Stimulated activated CD8-positive, alpha-beta memory T cell treated with anti-CD3 and anti-CD28 coated beads, Interleukin-7, amount 100 ng/mL, for 1 hour (primary cell): Measurements from ENCODE around the gene WDR1.

Experiments used
- DNase-seq, 2 donors: peaks; one replicate each; pipeline ENCODE4 v3.0.0-alpha.2; 2020; ENCODE audit warnings: low read depth in 2 of 2

Gene WDR1

DNA sequence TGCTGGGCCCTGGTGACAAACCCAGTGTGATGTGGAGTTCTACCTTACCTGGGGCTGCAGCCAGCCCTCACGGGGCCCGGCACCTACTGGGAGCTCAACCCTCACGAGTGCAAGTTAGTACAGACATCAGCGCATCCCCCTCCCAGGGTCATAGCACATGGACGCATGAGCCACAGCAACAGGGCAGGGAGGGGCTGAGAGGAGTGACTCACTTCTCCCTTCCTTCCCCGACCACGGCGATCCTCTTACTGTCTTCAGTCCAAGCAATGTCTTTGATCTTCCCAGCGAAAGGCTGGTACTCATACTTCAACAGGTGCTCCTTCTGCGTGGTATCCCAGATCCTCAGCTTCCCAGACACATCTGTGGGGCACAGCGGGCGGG, 17.8 kb downstream of the WDR1 start:
- no peak for DNase-seq

GRCh38 chr4:10097906-10098779, 18.5 kb downstream of the WDR1 start:
- no peak for DNase-seq

DNA sequence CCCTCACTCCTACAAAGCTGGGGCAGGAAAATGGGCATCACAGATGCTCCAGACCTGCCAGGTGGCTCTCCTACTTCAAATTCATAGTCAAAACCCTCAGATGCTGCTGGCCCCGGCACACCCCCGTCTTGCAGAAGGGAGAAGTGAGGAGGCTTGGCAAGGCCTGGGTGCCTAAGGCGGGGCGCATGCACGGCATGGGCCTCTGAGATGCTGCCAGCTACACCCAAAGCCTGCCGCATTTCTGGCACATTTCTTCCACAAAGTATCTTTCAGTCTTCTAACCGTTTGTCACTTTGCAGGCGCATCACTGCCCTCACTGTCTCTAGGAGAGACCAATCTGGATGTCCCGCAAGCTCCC, 19.6 kb downstream of the WDR1 start:
- no peak for DNase-seq

- DNase-seq = peak; percentile 56 to 61
Measured at GRCh38 chr4:10096201-10096977, 20.2 kb downstream of the WDR1 start.

- no peak for DNase-seq
Measured at GRCh38 chr4:10095296-10095991, 21.2 kb downstream of the WDR1 start.

DNA sequence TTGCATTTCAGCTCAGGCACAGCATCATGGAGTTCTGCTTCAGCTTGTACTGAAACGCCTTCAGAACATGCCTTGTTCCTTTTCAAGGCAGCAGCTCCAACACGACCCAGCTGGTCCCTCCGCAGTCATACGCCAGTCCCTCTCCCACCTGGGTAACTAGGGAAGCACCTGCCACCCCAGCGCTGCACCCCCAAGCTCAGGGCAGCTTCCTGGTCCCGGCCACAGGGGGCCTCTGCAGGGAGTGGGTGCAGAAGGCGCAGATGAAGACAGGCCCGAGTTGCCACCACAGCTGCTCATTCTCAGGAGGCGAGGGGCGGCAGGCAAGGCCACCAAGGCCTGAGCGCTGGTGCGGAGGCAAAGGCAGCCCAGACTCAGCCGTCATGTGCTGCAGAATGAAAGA, 21.8 kb downstream of the WDR1 start:
- no peak for DNase-seq

DNA sequence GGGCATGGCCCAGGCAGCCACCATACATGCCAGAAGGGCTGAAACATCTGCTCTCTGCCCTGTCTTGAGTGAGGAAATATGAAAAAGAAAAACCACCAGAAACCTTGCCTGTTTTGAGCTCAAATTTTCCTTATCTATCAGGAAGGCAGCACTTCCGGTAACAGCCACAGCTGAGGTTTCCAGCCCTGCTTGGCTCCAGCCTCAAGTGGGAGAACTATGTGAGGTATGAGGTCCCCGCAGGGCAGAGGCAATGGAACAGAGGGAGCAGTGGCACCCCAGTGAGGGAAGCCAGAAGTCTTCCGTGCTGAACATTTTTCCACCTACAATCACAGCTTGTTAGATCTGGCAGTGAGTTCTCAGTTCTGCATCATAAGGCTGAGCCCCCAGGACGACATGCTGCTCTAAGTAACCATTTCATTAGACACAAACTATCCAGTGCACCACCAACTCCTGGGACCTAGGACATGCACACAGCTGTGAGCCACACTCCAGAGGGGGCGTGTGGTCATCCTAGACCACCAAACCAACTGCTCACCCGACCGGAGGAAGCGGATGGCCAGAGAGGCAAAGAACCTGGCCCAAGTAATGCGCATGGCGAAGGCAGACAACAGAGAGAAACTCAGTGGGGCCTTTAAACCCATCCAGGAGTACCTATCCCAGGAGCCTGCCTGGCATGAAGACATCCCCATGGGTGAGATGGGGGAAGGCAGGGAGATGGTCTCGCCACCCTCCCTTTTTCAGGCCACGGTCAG, 22.6 kb downstream of the WDR1 start:
- DNase-seq = no peak

GRCh38 chr4:10093271-10093621, 23.4 kb downstream of the WDR1 start:
- DNase-seq = no peak

GRCh38 chr4:10092481-10093270, 23.9 kb downstream of the WDR1 start:
- no peak for DNase-seq

DNA sequence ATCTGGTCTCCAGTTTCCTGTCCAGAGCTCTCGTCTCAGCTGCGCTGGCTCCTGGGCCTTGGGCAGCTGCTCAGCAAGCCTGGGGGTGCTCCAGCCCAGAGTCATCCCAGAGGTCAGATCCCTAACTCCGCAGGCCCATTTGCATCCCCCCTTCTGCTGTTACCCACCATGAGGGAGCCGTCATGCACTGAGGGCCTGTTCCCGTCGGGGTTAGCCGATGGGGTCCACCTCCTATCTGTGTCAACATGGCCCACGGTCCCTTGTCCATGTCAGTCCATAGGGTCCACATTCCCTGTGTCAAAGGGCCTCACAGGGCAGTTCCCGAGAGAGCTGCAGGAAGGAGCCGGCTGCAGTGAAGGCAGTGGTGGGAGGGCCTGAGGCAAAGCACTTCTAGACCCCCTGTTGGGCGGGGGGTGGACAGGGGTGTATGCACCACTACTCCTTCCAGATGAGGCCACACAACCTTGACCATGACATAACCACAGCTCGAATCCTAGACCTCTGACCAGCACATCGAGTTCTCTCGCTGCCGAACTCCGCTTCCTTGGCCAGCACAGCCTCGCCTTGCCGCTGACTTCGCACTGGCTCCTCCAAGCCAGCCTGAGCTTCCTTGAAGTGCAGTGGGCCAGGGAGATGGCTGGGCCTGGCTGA, 24.9 kb downstream of the WDR1 start:
- no peak for DNase-seq

- no peak for DNase-seq
Measured at GRCh38 chr4:10090467-10091250, 25.9 kb downstream of the WDR1 start.

DNA sequence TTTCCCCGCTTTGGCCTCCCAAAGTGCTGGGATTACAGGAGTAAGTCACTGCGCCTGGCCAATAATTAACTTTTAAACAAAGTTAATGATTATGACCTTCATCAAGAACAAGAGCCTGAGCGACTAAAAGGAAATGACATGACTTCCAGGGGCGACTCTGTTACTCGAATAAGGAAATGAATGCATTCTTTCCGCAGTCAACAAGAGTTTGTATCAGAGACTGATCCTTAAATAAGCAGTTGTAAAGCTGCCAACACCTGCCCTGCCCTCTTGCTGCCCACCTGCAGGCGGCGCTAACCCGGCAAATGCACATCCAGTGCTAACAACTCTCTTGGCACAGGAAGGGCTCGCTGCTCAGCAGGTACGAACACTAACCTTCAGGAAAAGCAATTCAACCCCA, 27.3 kb downstream of the WDR1 start:
- no peak for DNase-seq

DNA sequence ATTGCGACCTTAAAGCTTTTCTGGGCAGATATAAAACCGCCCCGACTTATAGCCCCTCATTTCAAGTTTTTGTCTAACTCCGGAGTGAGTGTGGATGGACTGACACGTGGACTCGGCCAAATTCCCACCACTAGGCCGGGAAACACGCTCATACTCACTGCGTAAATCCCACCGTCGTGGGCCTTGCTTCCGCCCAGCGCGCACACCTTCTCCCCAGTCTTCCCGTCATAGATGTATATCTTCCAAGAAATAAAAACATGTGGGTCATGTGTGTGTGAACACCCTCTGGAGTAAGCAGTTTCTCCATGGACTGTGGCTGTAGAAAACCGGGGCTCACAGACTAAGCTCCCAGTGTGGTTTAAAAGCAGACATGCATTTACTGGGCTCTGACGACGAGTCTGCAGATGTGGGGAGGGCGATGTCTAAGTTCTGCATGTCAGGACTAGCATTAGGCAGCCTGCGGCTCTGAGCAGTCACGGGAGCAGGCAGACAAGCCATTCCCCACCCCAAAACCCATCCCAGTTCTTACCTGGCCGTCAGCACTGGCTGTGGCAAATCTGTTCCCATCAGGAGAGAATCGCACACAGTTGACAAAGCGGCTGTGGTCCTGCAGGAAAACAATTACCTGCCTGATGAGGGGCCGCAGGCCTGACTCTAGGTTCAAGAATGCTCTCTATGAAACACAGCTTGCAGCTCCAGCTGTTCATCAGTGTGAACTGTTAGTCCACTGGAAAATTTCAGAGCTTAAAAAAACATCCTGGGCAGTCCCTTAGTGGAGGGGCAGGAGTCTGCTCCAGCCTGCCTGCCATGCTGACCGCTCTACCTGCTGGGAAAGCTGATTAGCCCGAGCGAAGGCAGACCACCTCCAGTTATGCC, 28.2 kb downstream of the WDR1 start:
- DNase-seq = no peak

GRCh38 chr4:10087152-10087791, 29.3 kb downstream of the WDR1 start:
- DNase-seq = no peak

GRCh38 chr4:10086506-10087120, 30.0 kb downstream of the WDR1 start:
- no peak for DNase-seq

DNA sequence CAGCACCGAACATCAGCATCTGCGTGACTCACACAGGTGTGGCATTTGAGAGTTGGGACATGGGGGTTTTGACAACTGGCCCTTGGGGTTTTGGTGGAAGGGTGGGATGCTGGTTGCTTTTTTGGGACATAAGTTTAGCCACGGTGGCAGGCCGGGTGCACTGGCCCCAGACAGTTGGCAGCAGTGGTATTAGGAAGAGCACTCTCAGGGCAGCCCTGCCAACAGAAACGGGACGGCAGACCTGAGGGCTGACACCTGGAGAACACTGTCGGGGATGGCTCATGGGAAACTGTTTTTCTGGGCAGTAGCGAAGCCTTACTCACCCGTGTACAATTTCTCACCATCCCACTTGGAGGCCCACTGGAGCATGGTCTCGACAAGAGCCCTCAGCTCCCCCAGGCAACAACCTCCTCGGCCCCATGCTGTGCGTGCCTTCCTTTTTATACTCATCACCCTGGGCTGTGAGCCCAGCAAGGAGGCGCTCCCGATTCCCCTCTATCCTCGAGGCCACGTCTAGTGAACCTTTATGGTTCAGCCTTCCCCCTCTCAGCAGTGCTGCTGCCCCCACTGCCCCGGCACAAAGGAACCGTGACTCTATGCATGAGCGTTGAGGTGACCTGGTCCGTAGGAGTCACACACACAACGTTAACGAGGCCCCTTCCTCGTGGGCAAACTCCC, 30.6 kb downstream of the WDR1 start:
- no peak for DNase-seq

DNA sequence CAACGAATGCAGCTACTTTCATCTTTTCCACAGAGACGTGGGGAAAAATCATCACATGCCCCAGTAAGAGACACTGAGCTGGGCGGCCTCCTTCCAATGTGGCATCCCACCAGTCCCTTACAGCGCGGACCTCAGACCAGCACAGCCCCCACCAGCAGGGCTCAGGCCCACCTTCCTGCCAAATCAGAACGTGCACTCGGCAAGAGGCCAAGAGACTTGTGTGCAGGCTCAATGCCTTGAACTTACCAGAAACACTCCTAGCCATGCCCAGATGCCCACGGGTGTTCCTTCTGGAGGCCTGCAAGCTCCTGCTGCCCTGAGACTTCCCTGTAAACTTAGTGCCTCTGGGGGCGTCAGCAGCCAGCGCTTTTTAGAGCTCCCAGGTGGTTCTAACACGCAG, 31.2 kb downstream of the WDR1 start:
- no peak for DNase-seq
